Activated CD4-positive, alpha-beta memory T cell treated with anti-CD3 and anti-CD28 coated beads for 36 hours (primary cell): ENCODE data around the gene B4GALNT4. TPM values are rescaled to one million over a fixed set of nuclear protein-coding genes. Genes with fewer than 3 reads are reported as not detected.
"Not testable (repeated sequence)": the region's sequence is repeated elsewhere in the genome, so short reads cannot be mapped to it uniquely, and the experiment has no call there.

Source experiments
- CTCF ChIA-PET: fragments of 350-600 bp; sonication (Branson Sonifier 250); formaldehyde crosslinking; loops from one replicate; lab custom pipeline; 2021; ENCODE audit warnings: antibody characterized with exemption, inconsistent platforms; lab: Charles Lee
- POLR2A ChIA-PET: fragments of 350-600 bp; sonication (Branson Sonifier 250); formaldehyde crosslinking; loops from one replicate; lab custom pipeline; 2021; ENCODE audit warnings: antibody characterized with exemption; lab: Charles Lee
- DNase-seq: peaks from one replicate; pipeline ENCODE4 v3.0.0-alpha.2; 2020
- H3K27ac Mint-ChIP-seq: one replicate; pipeline ENCODE4 v1.8.0; 2021; ENCODE audit warnings: mixed read lengths
- H3K27me3 Mint-ChIP-seq: one replicate; pipeline ENCODE4 v1.8.0; 2021; ENCODE audit warnings: mixed read lengths
- H3K36me3 Mint-ChIP-seq: one replicate; pipeline ENCODE4 v1.8.0; 2021; ENCODE audit warnings: mixed read lengths
- H3K4me1 Mint-ChIP-seq: one replicate; pipeline ENCODE4 v1.8.0; 2021; ENCODE audit warnings: low read depth, mixed read lengths
- H3K4me3 Mint-ChIP-seq: one replicate; pipeline ENCODE4 v1.8.0; 2021; ENCODE audit warnings: mild to moderate bottlenecking, mixed read lengths
- H3K9me3 Mint-ChIP-seq: one replicate; pipeline ENCODE4 v1.8.0; 2021; ENCODE audit warnings: mixed read lengths
- intact Hi-C: fragments of 100-400 bp; cut with micrococcal nuclease; formaldehyde crosslinking; loops from one replicate; pipeline ENCODE4 v1.15.1; 2023
- total RNA-seq, 2 experiments: library from RNA; stranded (reverse); gene quantifications; one replicate each; pipeline ENCODE4 v1.2.3, GENCODE V29; 2021

B4GALNT4 gene
- total RNA-seq, 2 experiments from 2014 or later, result 2.1 to 4.0 TPM

- Mint-ChIP-seq H3K27ac (no peak overlapping the region), H3K36me3 (no peaks in the 10 kb centered on the region), H3K4me3 (no peak overlapping the region), H3K9me3 (peaks cover 6% of the 10 kb centered on the region), H3K4me1 (no peaks in the 10 kb centered on the region), H3K27me3 (peaks cover 7% of the 10 kb centered on the region)
- POLR2A ChIA-PET, result no interaction called here
- no peak for DNase-seq
- CTCF ChIA-PET, result interaction anchor here (0.8 kb wide), 1 partner anchor 25 kb away, joined by 3 read pairs; no protein-coding TSS in a partner anchor
- intact Hi-C loops, result no loop called here
Measured at GRCh38 chr11:382081-382629, 12.9 kb downstream of the B4GALNT4 start.

- intact Hi-C loops, result no loop called here
- Mint-ChIP-seq H3K4me3 (no peak overlapping the region), H3K4me1 (no peaks in the 10 kb centered on the region), H3K36me3 (no peaks in the 10 kb centered on the region), H3K9me3 (peaks cover 9% of the 10 kb centered on the region), H3K27ac (no peak overlapping the region), H3K27me3 (peaks cover 7% of the 10 kb centered on the region)
- CTCF ChIA-PET, result no interaction called here
- DNase-seq, result no peak
- POLR2A ChIA-PET, result no interaction called here
Measured at GRCh38 chr11:383431-383830, 14.1 kb downstream of the B4GALNT4 start.

- Mint-ChIP-seq H3K27ac (no peak overlapping the region), H3K4me1 (no peaks in the 10 kb centered on the region), H3K27me3 (peaks cover 7% of the 10 kb centered on the region), H3K4me3 (no peak overlapping the region), H3K36me3 (no peaks in the 10 kb centered on the region), H3K9me3 (peaks cover 9% of the 10 kb centered on the region)
- no peak for DNase-seq
- ChIA-PET CTCF (no interaction called here), POLR2A (no interaction called here)
- intact Hi-C loops, result no loop called here
Measured at GRCh38 chr11:384511-384910, 15.2 kb downstream of the B4GALNT4 start.

GRCh38 chr11:385594-386351 lies 16.5 kb downstream of the B4GALNT4 start:
- Mint-ChIP-seq H3K4me1 (no peaks in the 10 kb centered on the region), H3K27ac (no peak overlapping the region)

GRCh38 chr11:386483-386882 lies 17.2 kb downstream of the B4GALNT4 start:
- peaks cover 9% of the 10 kb centered on the region for H3K9me3 Mint-ChIP-seq
- POLR2A ChIA-PET, result no interaction called here
- H3K27ac Mint-ChIP-seq, result no peak overlapping the region
- intact Hi-C loops, result no loop called here
- H3K4me3 Mint-ChIP-seq, result no peak overlapping the region
- H3K4me1 Mint-ChIP-seq, result no peaks in the 10 kb centered on the region
- H3K36me3 Mint-ChIP-seq, result no peaks in the 10 kb centered on the region
- no peak for DNase-seq
- H3K27me3 Mint-ChIP-seq, result peaks cover 7% of the 10 kb centered on the region
- CTCF ChIA-PET, result interaction anchor here (0.7 to 1.0 kb wide), 2 partner anchors 11 to 15 kb away, joined by 3 to 4 read pairs; no protein-coding TSS in a partner anchor

More at GRCh38 chr11:385594-386351, 16.5 kb downstream of the B4GALNT4 start:
- Mint-ChIP-seq H3K9me3 (peaks cover 9% of the 10 kb centered on the region), H3K36me3 (no peaks in the 10 kb centered on the region), H3K27me3 (peaks cover 7% of the 10 kb centered on the region), H3K4me3 (no peak overlapping the region)
- ChIA-PET POLR2A (no interaction called here), CTCF (no interaction called here)
- no peak for DNase-seq
- intact Hi-C loops, result no loop called here

- no peak for DNase-seq
- ChIA-PET POLR2A (no interaction called here), CTCF (interaction anchor here (1.0 to 1.4 kb wide), 2 partner anchors 10 to 137 kb away, joined by 4 to 5 read pairs; no protein-coding TSS in a partner anchor)
Measured at GRCh38 chr11:387193-387793, 18.0 kb downstream of the B4GALNT4 start.

GRCh38 chr11:389369-389768 lies 20.1 kb downstream of the B4GALNT4 start:
- H3K4me1 Mint-ChIP-seq, H3K9me3 Mint-ChIP-seq, H3K4me3 Mint-ChIP-seq, H3K27ac Mint-ChIP-seq, DNase-seq, intact Hi-C loops, H3K27me3 Mint-ChIP-seq, H3K36me3 Mint-ChIP-seq, POLR2A ChIA-PET: not testable (repeated sequence)
- CTCF ChIA-PET, result interaction anchor here (0.6 kb wide), 1 partner anchor 138 kb away, joined by 4 read pairs; no protein-coding TSS in a partner anchor

More at GRCh38 chr11:387193-387793, 18.0 kb downstream of the B4GALNT4 start:
- no peak overlapping the region for H3K27ac Mint-ChIP-seq
- no peaks in the 10 kb centered on the region for H3K36me3 Mint-ChIP-seq
- intact Hi-C loops, result no loop called here
- peaks cover 9% of the 10 kb centered on the region for H3K9me3 Mint-ChIP-seq
- H3K27me3 Mint-ChIP-seq, result peaks cover 3% of the 10 kb centered on the region
- no peaks in the 10 kb centered on the region for H3K4me1 Mint-ChIP-seq
- H3K4me3 Mint-ChIP-seq, result no peak overlapping the region

- no peaks in the 10 kb centered on the region for H3K36me3 Mint-ChIP-seq
- H3K4me1 Mint-ChIP-seq, result no peaks in the 10 kb centered on the region
- intact Hi-C loops, result no loop called here
- H3K27me3 Mint-ChIP-seq, result no peaks in the 10 kb centered on the region
- ChIA-PET POLR2A (no interaction called here), CTCF (interaction anchor here (0.6 kb wide), 1 partner anchor 139 kb away, joined by 4 read pairs; no protein-coding TSS in a partner anchor)
- H3K27ac Mint-ChIP-seq, result no peak overlapping the region
- H3K4me3 Mint-ChIP-seq, result no peak overlapping the region
- no peak for DNase-seq
- peaks cover 9% of the 10 kb centered on the region for H3K9me3 Mint-ChIP-seq
Measured at GRCh38 chr11:390175-390574, 20.9 kb downstream of the B4GALNT4 start.

- no peak overlapping the region for H3K27ac Mint-ChIP-seq
- no peak for DNase-seq
- H3K36me3 Mint-ChIP-seq, result no peaks in the 10 kb centered on the region
- no peaks in the 10 kb centered on the region for H3K27me3 Mint-ChIP-seq
- CTCF ChIA-PET, result interaction anchor here (1.2 kb wide), 1 partner anchor 87 kb away, joined by 3 read pairs; no protein-coding TSS in a partner anchor
- H3K9me3 Mint-ChIP-seq, result peaks cover 9% of the 10 kb centered on the region
- H3K4me3 Mint-ChIP-seq, result no peak overlapping the region
- intact Hi-C loops, result no loop called here
- POLR2A ChIA-PET, result no interaction called here
- H3K4me1 Mint-ChIP-seq, result no peaks in the 10 kb centered on the region
Measured at GRCh38 chr11:391117-392017, 22.1 kb downstream of the B4GALNT4 start.

GRCh38 chr11:392102-392777 lies 22.9 kb downstream of the B4GALNT4 start:
- DNase-seq, result no peak
- H3K4me1 Mint-ChIP-seq, result no peaks in the 10 kb centered on the region
- no peak overlapping the region for H3K27ac Mint-ChIP-seq
- H3K27me3 Mint-ChIP-seq, result no peaks in the 10 kb centered on the region
- intact Hi-C loops, result no loop called here
- no peak overlapping the region for H3K4me3 Mint-ChIP-seq
- CTCF ChIA-PET, result interaction anchor here (1.2 kb wide), 1 partner anchor 88 kb away, joined by 3 read pairs; no protein-coding TSS in a partner anchor
- POLR2A ChIA-PET, result no interaction called here
- H3K36me3 Mint-ChIP-seq, result no peaks in the 10 kb centered on the region
- peaks cover 2% of the 10 kb centered on the region for H3K9me3 Mint-ChIP-seq
